H9 (cell line): Measurements from ENCODE around the gene FYN. TPM values are rescaled to one million over a fixed set of nuclear protein-coding genes. Genes with fewer than 3 reads are reported as not detected.

Experiments used
- DNase-seq: peaks from one replicate; pipeline ENCODE4 v3.0.0-alpha.2; 2017
- H2AFZ ChIP-seq: one replicate; pipeline ENCODE4 v1.6.1; 2013; ENCODE audit warnings: mild to moderate bottlenecking, low read length, control low read depth, moderate library complexity
- H2AK5ac ChIP-seq: 2 replicates; pipeline ENCODE4 v1.6.1; 2013; ENCODE audit warnings: low read length, control low read depth, mixed read lengths; ENCODE audit not compliant: insufficient read length
- H2BK120ac ChIP-seq: one replicate; pipeline ENCODE4 v1.6.1; 2013; ENCODE audit warnings: low read depth, mild to moderate bottlenecking, low read length, control low read depth, inconsistent platforms; ENCODE audit not compliant: poor library complexity, severe bottlenecking
- H2BK12ac ChIP-seq: 2 replicates; pipeline ENCODE4 v1.6.1; 2013; ENCODE audit warnings: low read length, control low read depth, mixed read lengths, low read depth; ENCODE audit not compliant: insufficient read length
- H2BK15ac ChIP-seq: 2 replicates; pipeline ENCODE4 v1.6.1; 2013; ENCODE audit warnings: low read depth, low read length, control low read depth
- H2BK20ac ChIP-seq: one replicate; pipeline ENCODE4 v1.6.1; 2013; ENCODE audit warnings: low read depth, mild to moderate bottlenecking, low read length, control low read depth, inconsistent platforms; ENCODE audit not compliant: poor library complexity, severe bottlenecking
- H2BK5ac ChIP-seq: 2 replicates; pipeline ENCODE4 v1.6.1; 2013; ENCODE audit warnings: low read length, control low read depth, mixed read lengths; ENCODE audit not compliant: insufficient read length
- H3K14ac ChIP-seq: 2 replicates; pipeline ENCODE4 v1.6.1; 2013; ENCODE audit warnings: low read length, control low read depth; ENCODE audit not compliant: insufficient read depth
- H3K18ac ChIP-seq: 2 replicates; pipeline ENCODE4 v1.6.1; 2013; ENCODE audit warnings: low read depth, mild to moderate bottlenecking, mixed read lengths, low read length, control low read depth; ENCODE audit not compliant: insufficient read length
- H3K23ac ChIP-seq: 2 replicates; pipeline ENCODE4 v1.6.1; 2013; ENCODE audit warnings: low read length, control low read depth, mixed read lengths, low read depth; ENCODE audit not compliant: insufficient read length
- H3K23me2 ChIP-seq: 2 replicates; pipeline ENCODE4 v1.6.1; 2013; ENCODE audit warnings: low read depth, mild to moderate bottlenecking, mixed read lengths, low read length, control low read depth; ENCODE audit not compliant: insufficient read length, poor library complexity, severe bottlenecking
- H3K27ac ChIP-seq: 2 replicates; pipeline ENCODE4 v1.5.1; 2013; ENCODE audit warnings: low read length, control low read depth, mixed read lengths, low read depth; ENCODE audit not compliant: insufficient read length
- H3K27me3 ChIP-seq: 2 replicates; pipeline ENCODE4 v1.6.1; 2013; ENCODE audit warnings: low read length, control low read depth, inconsistent platforms; ENCODE audit not compliant: insufficient read depth
- H3K4ac ChIP-seq: 2 replicates; pipeline ENCODE4 v1.6.1; 2013; ENCODE audit warnings: low read depth, mild to moderate bottlenecking, control low read depth, inconsistent platforms, low read length, moderate library complexity
- H3K4me1 ChIP-seq: 2 replicates; pipeline ENCODE4 v1.6.1; 2013; ENCODE audit warnings: low read length, control low read depth, inconsistent platforms; ENCODE audit not compliant: insufficient read depth
- H3K4me2 ChIP-seq: 2 replicates; pipeline ENCODE4 v1.6.1; 2013; ENCODE audit warnings: low read length, control low read depth, mixed read lengths; ENCODE audit not compliant: insufficient read length, insufficient read depth
- H3K56ac ChIP-seq: 2 replicates; pipeline ENCODE4 v1.6.1; 2013; ENCODE audit warnings: low read depth, mild to moderate bottlenecking, mixed read lengths, low read length, control low read depth; ENCODE audit not compliant: insufficient read length
- H3K79me1 ChIP-seq: 2 replicates; pipeline ENCODE4 v1.6.1; 2013; ENCODE audit warnings: low read depth, mild to moderate bottlenecking, moderate library complexity, low read length, control low read depth, inconsistent platforms; ENCODE audit not compliant: insufficient read depth, poor library complexity, severe bottlenecking
- H3K79me2 ChIP-seq: 2 replicates; pipeline ENCODE4 v1.6.1; 2013; ENCODE audit warnings: low read length, control low read depth, inconsistent platforms; ENCODE audit not compliant: insufficient read depth
- H3K9ac ChIP-seq: 2 replicates; pipeline ENCODE4 v1.6.1; 2013; ENCODE audit warnings: low read length, control low read depth, mixed read lengths; ENCODE audit not compliant: insufficient read length; ENCODE audit errors: extremely low read depth
- H3K9me3 ChIP-seq: one replicate; pipeline ENCODE4 v1.6.1; 2013; ENCODE audit warnings: low read depth, low read length, inconsistent platforms; ENCODE audit not compliant: control insufficient read depth
- H3T11ph ChIP-seq: one replicate; pipeline ENCODE4 v1.6.1; 2013; ENCODE audit warnings: mild to moderate bottlenecking, low read length, control low read depth, inconsistent platforms
- H4K20me1 ChIP-seq: one replicate; pipeline ENCODE4 v1.6.1; 2013; ENCODE audit not compliant: control insufficient read depth, insufficient read length, insufficient read depth
- H4K5ac ChIP-seq: 2 replicates; pipeline ENCODE4 v1.6.1; 2013; ENCODE audit warnings: low read depth, mild to moderate bottlenecking, mixed read lengths, low read length, control low read depth; ENCODE audit not compliant: insufficient read length
- H4K8ac ChIP-seq: replicated peaks from 2 replicates; pipeline ENCODE4 v1.6.1; 2013; ENCODE audit warnings: low read length, control low read depth, mixed read lengths, low read depth; ENCODE audit not compliant: insufficient read length
- H4K91ac ChIP-seq: 2 replicates; pipeline ENCODE4 v1.6.1; 2013; ENCODE audit warnings: low read depth, mild to moderate bottlenecking, moderate library complexity, mixed read lengths, low read length, control low read depth; ENCODE audit not compliant: insufficient read length
- H3K27ac Mint-ChIP-seq, 3 experiments: 2 replicates in 2 of 3; 3 replicates in 1 of 3; pipeline ENCODE4 v1.8.0; 2020 to 2021; ENCODE audit warnings: mixed read lengths in 3 of 3, mild to moderate bottlenecking in 1 of 3, moderate library complexity in 1 of 3
- H3K27me3 Mint-ChIP-seq: 2 replicates; pipeline ENCODE4 v1.8.0; 2021; ENCODE audit warnings: low read depth, mild to moderate bottlenecking, moderate library complexity, mixed read lengths
- H3K36me3 Mint-ChIP-seq, 3 experiments: 2 replicates in 2 of 3; 3 replicates in 1 of 3; pipeline ENCODE4 v1.8.0; 2020 to 2021; ENCODE audit warnings: low read depth in 3 of 3, mixed read lengths in 3 of 3; ENCODE audit not compliant: insufficient read depth in 1 of 3
- H3K4me1 Mint-ChIP-seq, 2 experiments: 2 replicates each; pipeline ENCODE4 v1.8.0; 2020; ENCODE audit warnings: mixed read lengths in 2 of 2
- H3K4me3 Mint-ChIP-seq, 2 experiments: 2 replicates in 1 of 2; 3 replicates in 1 of 2; pipeline ENCODE4 v1.8.0; 2020 to 2021; ENCODE audit warnings: mild to moderate bottlenecking in 2 of 2, mixed read lengths in 2 of 2, moderate library complexity in 1 of 2
- H3K9me3 Mint-ChIP-seq, 2 experiments: 2 replicates in 1 of 2; 3 replicates in 1 of 2; pipeline ENCODE4 v1.8.0; 2020; ENCODE audit warnings: mild to moderate bottlenecking in 2 of 2, mixed read lengths in 2 of 2, moderate library complexity in 1 of 2
- WGBS: extraction: QIAGEN DNeasy Blood & Tissue Kit; methylation state at CpG from one replicate; pipeline ENCODE4 v1.1.7; 2013; ENCODE audit warnings: missing lambda C conversion rate, low lambda C conversion rate, mixed read lengths; ENCODE audit not compliant: insufficient read length; ENCODE audit errors: extremely low coverage; 5-methylcytosine and 5-hydroxymethylcytosine counted together
- total RNA-seq: library from RNA; stranded (reverse); gene quantifications from 2 replicates; pipeline ENCODE4 v1.2.1, GENCODE V29; 2021
- TF ChIP-seq, protein P1 (sequence below): fragments of 200-600 bp; sonication (generic); conservative IDR thresholded peaks from 3 replicates; pipeline ENCODE4 v1.8.0; 2021; ENCODE audit warnings: antibody characterized with exemption, mild to moderate bottlenecking

The FYN gene
- total RNA-seq, 1 experiment from 2014 or later, result 64.8 TPM

GRCh38 chr6:111618407-111618806 is 254.8 kb downstream of the FYN start:
- Histone ChIP-seq H3K23me2 (no peaks in the 10 kb centered on the region), H3K4me1 (peaks cover 4% of the 10 kb centered on the region; the same call in 1 of the 2 replicates), H2BK15ac (no peak overlapping the region), H3K9me3 (no peaks in the 10 kb centered on the region), H3T11ph (no peak overlapping the region), H3K27me3 (no peaks in the 10 kb centered on the region), H2BK5ac (no peak overlapping the region), H4K91ac (no peak overlapping the region), H4K20me1 (no peaks in the 10 kb centered on the region), H3K4me2 (no peak overlapping the region), H2AK5ac (no peak overlapping the region), H3K18ac (no peak overlapping the region), H4K8ac (no peak overlapping the region), H4K5ac (no peak overlapping the region), H2BK120ac (no peak overlapping the region), H2AFZ (no peak overlapping the region), H2BK12ac (no peak overlapping the region), H3K14ac (no peak overlapping the region), H3K79me2 (no peaks in the 10 kb centered on the region), H3K27ac (no peak overlapping the region), H3K23ac (no peak overlapping the region), H3K4ac (no peak overlapping the region), H3K9ac (no peak overlapping the region), H2BK20ac (no peak overlapping the region), H3K56ac (no peak overlapping the region), H3K79me1 (no peaks in the 10 kb centered on the region)
- no peaks in the 10 kb centered on the region; a peak in 1 of 5 replicates for H3K9me3 Mint-ChIP-seq
- peaks cover 28 to 30% of the 10 kb centered on the region in 2 experiments for H3K4me1 Mint-ChIP-seq
- WGBS, result no CpG with 5 or more reads among the region's 6 CpGs
- H3K27me3 Mint-ChIP-seq, result peaks cover 24% of the 10 kb centered on the region
- H3K36me3 Mint-ChIP-seq, result no peaks in the 10 kb centered on the region
- no peak overlapping the region for H3K27ac Mint-ChIP-seq
- TF ChIP-seq, protein P1, sequence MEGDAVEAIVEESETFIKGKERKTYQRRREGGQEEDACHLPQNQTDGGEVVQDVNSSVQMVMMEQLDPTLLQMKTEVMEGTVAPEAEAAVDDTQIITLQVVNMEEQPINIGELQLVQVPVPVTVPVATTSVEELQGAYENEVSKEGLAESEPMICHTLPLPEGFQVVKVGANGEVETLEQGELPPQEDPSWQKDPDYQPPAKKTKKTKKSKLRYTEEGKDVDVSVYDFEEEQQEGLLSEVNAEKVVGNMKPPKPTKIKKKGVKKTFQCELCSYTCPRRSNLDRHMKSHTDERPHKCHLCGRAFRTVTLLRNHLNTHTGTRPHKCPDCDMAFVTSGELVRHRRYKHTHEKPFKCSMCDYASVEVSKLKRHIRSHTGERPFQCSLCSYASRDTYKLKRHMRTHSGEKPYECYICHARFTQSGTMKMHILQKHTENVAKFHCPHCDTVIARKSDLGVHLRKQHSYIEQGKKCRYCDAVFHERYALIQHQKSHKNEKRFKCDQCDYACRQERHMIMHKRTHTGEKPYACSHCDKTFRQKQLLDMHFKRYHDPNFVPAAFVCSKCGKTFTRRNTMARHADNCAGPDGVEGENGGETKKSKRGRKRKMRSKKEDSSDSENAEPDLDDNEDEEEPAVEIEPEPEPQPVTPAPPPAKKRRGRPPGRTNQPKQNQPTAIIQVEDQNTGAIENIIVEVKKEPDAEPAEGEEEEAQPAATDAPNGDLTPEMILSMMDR, result no peak
- DNase-seq, result no peak
- no peak overlapping the region for H3K4me3 Mint-ChIP-seq
